NCI-H2196 treated with DMSO at 0.1 percent for 48 hours (cell line): ENCODE measurements around the gene SLC12A4.
"Not testable (repeated sequence)": the region's sequence is repeated elsewhere in the genome, so short reads cannot be mapped to it uniquely, and the experiment has no call there.

Source experiments
- DNase-seq: peaks from one replicate; lab custom pipeline; 2025; ENCODE audit not compliant: unreplicated experiment; lab: John Stamatoyannopoulos, UW

Gene SLC12A4

DNA sequence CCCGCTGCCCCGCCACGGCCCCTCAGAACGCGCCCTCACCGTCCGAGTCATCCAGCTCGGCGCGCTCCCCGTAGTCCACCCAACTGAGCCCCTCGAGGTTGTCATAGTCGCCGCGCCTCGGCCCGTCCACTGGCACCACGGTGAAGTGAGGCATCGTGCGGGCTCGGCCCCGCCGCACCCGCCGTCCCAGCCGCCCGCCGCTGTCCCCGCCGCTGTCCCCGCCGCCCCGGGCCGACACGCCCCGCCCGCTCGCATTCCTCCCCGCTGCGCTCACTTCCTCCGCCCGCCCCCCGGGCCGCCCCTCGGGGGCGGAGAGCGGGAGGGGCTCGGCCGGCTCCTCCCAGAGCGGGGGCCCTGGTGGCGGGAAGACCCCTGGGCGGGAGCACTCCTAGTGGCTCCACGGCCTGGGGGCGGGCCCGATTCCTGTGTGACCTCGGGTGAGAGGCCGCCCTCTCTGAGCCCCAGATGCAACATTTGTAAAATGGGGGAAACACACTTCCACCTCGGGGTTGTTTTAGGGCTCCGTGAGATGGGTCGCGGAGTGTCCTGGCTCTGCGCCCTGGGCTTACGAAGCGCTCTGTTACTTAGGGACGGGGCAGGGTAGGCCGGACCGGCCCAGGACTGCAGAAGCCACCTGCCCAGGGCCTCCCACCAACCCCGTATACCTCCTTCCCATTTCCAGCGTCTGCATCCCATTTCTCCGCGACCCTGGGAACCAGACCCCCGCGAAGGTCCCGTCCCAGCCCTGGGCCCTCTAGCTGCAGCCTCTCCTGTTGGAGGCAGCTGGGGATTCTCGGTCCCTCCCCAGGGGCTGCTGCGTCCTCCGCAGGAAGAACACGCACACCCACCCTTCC is at the start of gene SLC12A4:
Gene SLC12A4 (minus strand): TSS at position 238 of the 854 bp plus-strand sequence. CDS start 84 bp downstream, at position 154.
- DNase-seq, result peak; percentile 12

DNA sequence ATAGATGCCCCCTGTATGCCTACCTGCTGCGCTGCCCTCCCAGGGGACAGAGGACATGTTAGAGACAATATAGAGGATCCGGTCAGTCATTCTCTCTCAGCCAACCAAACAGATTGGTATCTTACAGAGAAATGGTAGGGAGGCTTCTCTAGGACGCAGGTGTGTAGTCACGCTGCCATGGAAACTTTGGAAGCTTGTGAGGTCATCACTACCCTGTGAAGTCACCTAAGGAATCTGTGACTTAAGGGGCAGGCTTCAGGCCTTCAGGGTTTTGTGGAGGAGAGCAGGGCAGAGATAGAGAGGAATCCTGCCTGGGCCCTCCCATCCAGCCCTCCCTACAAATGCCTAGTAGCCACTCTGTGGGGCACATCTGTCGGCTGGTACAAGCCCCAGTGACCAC is 47.2 kb upstream of the SLC12A4 start, which contains the start of gene DPEP2NB:
Gene DPEP2NB (minus strand): TSS at position 231 of the 400 bp plus-strand sequence. CDS start 141 bp downstream, at position 90.
- no peak for DNase-seq

DNA sequence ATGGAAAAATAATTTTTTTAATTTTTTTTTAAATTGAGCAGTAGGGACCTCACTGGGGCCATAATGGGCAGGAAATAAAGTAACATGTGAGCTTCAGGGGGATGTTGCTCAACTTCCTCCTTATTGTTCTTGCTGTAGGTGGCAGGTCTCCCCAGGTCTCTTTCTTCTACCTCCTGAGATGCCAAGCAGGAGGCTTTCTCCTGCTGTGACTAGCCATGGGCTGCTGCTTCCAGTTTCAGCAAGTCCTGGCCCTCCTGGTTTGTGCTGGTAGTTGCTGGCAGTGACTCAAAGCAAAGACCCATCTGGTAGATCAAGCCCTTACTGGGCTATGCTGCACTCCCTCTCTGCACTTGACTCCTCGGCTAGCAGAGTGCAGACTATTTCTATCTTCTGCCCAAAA is 45.0 kb upstream of the SLC12A4 start:
- no peak for DNase-seq

DNA sequence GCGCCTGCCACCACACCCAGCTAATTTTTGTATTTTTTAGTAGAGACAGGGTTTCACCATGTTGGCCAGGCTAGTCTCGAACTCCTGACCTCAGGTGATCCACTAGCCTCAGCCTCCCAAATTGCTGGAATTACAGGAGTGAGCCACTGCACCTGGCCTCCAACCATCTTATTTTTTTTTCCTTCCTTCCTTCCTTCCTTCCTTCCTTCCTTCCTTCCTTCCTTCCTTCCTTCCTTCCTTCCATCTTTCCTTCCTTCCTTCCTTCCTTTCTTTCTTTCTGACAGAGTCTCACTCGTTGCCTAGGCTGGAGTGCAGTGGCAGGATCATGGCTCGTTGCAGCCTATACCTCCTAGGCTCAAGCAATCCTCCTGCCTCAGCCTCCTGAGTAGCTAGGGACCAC is 41.4 kb upstream of the SLC12A4 start:
- not testable (repeated sequence) for DNase-seq

DNA sequence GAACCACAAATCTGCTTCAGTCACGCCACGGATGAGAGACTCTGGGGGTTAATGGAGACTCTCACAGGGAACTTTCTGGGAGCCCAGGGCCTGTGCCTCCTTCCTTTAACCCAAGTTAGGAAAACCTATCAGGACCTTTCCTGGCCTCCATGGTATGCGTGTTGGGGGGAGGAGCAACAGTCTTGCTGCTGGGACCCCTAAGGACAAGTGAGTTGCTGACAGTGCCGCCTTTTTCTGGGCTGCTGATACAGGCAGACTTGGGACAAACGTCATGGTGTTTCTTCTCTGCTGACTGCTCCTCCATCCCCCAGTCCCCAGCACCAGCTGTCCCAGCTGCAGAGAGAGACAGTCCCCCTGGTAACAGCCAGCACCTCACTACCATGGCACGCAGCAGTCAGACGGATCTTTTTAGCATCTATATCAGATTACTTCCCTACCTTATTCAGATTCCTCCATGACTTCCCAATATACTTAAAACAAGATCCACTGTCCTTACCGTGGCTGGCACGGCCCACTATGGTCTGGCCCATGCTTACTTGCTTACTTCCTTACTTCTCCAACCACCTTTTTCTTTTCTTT is 40.8 kb upstream of the SLC12A4 start:
- DNase-seq, result no peak

DNA sequence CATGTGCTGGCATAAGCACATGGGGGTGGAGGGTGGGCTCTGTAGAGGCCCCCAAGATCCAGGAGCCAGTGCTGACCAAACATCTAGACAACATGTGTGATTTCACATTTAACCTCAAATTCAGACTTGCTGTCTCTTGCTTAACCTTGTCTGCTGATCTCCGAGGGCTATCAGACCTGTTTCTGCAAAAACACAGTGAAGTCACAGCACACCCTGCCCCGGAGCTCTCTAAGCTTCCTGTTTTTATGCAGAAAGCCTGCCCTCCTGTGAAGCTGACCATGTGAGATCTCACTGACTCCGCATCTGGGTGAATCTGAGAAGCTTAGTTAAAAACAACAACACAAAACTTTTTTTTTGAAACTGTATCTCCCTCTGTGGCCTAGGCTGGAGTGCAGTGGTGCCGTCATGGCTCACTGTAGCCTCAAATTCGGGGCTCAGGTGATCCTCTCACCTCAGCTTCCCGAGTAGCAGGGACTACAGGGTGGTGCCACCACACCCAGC is 37.4 kb upstream of the SLC12A4 start:
- no peak for DNase-seq

DNA sequence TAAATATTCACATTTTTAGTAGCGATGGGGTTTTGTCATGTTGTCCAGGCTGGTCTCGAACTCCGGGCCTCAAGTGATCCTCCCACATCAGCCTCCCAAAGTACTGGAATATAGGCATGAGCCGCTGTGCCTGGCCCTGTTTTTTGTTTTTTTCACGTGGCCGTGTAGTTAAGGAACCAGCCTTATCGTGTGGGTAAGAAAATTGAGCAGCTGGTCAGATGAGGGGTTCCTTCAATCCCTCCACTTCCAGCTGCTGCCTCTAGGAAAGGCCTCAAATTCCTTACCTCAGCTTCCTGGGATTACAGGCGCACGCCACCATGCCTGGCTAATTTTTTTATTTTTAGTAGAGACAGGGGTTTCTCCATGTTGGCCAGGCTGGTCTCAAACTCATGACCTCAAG is 36.8 kb upstream of the SLC12A4 start:
- no peak for DNase-seq

DNA sequence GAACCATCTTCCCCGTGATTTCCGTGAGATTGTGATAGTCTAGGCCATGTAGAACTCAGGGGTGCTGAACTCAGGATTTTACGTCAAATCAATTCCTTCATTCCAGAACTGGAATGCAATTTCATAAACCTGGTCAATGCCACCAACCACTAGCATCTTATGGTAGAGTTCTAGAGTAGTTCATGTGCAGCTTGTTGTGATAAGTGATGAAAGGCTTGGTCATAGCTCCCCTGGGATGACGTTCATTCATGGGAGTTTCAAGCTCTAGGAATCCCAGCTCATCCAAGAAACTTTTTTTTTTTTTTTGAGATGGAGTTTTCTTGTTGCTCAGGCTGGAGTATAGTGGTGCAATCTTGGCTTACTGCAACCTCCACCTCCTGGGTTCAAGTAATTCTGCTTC is 34.6 kb upstream of the SLC12A4 start:
- no peak for DNase-seq

DNA sequence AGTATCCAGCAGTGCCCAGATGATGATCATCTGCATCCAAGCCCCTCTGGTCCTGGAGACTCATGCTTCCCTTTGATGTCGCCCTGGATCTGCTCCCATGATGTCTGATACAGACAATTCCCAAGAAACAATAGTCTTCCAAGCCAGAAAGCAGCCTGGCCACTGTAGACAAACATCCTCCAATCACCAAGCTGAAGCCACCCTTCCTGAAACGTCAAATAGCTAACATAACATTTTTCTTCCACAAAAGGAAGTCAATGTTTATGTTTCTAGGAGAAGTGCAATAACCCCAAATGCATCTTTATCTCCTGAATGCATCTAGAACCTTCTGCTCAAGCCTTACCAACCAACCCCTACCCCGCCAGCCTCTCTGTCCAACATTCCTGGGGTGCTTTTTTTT is 32.0 kb upstream of the SLC12A4 start:
- no peak for DNase-seq

DNA sequence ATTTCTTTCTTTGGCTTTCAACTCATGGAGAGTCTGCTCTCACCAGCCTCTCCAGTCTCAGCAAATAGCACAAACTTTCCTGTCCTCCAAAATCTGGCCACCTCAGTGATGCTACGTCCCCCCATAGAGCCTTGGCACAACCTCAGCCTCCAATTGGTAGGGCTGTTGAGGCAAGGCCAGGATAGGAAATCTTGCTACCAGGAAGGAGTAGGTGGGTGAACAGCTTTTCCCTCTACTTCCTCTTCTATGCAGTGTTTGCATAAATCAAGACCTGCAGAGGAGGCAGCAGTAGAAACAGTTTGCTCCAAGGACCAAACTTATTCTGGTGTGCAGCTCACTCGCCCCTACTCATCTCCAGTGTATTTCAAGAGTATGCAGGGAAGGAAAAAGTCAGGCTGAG is 31.5 kb upstream of the SLC12A4 start:
- no peak for DNase-seq

DNA sequence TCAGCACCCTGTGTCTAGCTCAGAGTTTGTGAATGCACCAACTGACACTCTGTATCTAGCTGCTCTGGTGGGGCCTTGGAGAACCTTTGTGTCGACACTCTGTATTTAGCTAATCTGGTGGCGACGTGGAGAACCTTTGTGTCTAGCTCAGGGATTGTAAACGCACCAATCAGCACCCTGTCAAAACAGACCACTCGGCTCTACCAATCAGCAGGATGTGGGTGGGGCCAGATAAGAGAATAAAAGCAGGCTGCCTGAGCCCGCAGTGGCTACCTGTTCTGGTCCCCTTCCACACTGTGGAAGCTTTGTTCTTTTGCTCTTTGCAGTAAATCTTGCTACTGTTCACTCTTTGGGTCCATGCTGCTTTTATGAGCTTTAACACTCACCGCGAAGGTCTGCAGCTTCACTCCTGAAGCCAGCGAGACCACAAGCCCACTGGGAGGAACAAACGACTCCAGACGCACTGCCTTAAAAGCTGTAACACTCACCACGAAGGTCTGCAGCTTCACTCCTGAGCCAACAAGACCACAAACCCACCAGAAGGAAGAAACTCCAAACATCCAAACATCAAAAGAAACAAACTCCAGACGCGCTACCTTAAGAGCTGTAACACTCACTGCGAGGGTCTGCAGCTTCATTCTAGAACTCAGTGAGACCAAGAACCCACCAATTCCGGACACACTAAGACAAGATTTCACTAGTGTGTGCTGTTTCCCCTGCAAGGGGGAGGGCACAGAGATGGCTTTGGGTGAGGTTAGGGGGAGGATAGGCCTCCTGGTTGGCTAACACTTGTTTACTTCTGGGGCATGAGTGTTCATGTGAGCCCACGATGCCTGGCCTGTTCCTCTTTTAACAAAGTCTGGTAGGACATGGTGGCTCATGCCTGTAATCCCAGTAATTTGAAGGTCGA is 30.6 kb upstream of the SLC12A4 start, which contains the start of gene DPEP2:
Gene DPEP2 (minus strand): TSS at position 706 of the 910 bp plus-strand sequence. CDS start 6,272 bp downstream, outside the sequence.
- DNase-seq, result not testable (repeated sequence)

DNA sequence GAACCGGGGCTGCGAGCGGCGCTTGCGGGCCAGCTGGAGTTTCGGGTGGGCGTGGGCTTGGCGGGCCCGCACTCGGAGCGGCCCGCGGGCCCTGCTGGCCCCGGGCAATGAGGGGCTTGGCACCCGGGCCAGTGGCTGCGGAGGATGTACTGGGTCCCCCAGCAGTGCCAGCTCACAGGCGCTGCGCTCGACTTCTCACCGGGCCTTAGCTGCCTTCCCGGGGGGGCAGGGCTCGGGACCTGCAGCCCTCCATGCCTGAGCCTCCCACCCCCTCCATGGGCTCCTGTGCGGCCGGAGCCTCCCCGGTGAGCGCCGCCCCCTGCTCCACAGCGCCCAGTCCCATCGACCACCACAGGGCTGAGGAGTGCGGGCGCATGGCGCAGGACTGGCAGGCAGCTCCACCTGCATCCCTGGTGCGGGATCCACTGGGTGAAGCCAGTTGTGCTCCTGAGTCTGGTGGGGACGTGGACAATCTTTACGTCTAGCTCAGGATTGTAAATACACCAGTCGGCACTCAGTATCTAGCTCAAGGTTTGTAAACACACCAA is 29.9 kb upstream of the SLC12A4 start:
- not testable (repeated sequence) for DNase-seq

DNA sequence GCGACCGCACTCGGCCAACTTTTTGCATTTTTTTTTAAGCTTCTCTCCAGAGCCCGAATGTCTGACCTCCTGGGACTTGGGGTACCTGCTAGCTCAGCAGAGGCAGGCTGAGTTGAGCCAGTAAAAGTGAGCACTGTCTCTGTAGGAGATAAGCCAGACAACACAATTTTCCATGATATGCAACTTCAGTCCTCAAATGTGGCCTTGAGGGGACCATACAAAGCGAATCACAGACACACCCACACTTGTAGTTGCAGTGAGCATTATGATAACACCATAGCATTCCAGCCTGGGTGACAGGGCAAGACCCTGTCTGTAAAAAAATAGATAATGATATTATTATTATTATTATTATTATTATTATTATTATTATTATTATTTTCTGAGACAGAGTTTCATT is 28.2 kb upstream of the SLC12A4 start:
- no peak for DNase-seq

DNA sequence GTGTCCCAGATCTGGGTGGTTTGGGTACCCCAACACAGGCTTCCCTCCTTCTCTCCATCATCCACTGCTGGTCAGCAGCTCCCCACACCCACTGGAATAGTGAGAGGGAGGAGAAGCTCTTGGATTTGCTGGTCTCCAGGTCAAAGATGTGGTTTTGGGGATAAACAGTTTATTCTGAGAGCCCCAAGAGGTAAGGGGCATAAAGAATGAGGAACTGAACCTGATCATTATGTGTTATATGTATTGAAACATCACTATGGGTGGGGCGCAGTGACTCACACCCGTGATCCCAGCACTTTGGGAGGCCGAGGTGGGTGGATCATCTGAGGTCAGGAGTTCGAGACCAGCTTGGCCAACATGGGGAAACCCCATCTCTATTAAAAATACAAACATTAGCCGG is 27.0 kb upstream of the SLC12A4 start:
- DNase-seq, result no peak

DNA sequence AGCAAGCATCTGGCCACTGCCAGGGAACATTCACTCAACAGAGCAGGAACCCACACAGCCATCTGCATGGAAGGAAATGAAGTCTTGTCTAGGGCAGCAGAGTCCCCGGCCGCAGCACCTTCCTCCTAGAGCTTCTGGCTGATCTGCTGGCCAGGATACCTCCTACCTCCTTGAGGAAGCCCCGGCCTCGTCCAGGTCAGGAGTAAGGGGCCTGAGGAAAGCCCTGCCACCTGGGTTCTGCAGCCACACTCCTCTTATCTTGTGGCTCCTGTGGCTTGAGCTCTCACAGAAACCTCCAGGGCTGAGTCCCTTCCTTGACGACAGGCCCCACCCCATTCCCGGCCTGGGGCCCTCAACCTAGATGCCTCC is 25.6 kb upstream of the SLC12A4 start:
- not testable (repeated sequence) for DNase-seq

DNA sequence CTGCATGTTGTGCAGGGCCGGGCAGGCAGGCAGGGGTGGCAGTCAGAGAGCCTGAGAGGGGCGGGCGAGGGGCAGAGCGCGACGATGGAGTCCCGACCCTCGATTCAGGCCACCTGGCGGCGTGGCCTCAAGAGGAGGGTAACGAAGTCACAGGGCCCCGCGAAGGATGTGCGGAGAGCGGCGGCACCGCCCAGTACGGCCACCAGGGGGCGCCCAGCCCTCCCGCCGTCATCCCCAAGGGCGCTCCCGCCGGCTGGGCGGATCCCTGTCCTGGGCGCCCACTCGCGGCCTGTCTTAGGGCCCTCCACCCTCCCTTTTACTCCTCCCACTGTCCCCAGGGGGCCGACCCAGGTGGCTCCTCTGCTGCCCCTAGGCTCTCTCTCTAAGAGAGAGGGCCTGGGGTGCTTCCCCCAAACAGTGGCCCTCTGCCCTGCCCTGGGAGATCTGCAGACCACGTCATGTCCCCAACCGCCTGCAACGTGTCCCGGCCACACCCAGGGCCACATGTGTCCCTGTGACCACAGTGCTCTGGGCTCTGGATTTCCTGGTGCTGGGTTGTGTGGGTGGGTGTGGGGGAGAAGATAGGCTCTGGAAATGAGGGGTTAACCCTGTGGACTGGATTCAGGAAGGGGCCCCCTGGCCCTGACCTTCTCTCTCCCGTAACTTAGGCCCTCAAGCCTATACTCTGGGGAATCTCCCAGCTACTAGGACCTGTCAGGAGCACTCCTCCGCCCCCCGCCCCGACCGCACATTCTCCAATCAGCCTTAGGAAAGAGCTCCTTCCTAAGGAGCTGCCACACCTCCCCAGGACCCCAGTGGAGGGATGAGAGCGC is 25.0 kb upstream of the SLC12A4 start:
- peak; percentile 3 for DNase-seq

DNA sequence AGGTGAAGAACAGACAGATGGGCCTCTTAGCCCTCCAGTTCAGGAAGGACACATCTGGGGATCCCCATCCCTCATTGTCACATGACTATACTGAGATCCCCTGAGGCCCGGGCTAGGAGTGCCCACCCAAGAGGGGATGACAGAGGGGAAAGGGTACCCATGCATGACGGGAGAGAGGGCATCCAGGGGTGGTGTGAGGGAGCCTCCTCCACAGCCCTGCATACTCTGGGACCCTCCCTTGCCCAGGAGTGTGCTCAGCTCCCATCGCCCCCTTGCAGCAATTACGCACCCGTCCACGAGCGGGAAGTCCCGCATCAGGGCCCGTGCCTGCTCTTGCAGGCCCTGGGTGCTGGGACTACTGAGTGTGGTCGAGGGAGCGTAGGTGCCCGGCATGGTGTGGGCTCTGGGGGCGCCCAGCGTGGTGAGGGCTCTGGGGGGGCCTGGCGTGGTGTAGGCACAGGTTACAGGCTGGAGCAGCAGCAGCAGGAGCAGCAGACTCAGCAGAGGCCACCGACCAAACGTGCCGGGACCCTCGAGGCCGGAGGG is 24.3 kb upstream of the SLC12A4 start:
- DNase-seq, result no peak

DNA sequence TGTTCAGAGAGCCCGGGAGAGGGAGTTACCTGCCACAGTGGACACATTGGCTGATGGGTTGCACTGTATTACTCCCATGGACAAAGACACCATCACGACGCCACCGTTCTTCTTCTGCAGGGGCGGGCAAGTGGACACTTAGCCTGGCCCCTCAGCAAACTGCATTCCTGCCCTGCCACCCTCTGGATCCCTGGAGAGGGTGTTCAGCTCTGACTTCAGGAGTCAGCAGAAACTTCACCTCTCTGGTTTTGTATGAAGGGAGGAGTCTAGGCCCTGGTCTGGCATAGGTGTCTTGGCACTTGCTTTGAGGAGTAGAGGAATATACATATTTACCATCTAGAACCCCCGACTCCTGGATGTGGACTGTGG is 21.6 kb upstream of the SLC12A4 start:
- DNase-seq, result no peak

DNA sequence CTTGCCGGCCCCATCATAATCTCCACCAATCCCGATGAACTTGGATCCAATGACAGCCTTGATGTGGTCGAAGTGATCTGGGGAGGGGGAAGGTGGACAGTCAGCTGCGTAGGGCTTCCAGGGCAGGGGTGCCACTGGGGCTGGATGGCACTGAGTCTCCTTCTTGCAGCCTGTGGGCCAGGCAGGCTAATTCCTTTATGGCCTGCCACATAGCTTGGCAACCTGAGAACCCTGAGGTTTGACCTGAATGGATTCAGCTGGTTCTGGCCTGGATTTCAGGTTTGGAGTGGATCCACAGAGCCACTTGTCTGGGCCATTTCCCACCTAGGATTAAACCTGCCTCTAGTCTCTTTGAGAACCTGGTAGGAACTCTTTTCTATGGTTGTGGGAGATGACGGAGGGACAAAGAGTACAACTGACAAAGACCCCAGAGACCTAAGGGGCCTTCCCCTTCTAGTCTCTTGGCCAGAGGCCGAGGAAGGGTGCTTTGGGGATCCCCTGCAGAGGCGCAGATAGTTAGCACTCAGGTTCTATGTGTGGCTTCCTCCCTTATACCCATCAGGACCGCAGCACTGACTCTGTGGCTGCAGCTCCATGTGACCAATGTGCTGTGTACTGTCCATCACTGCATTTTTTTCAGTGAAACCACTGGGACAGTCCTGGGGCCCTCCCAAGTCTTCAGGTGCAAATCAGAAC is 21.0 kb upstream of the SLC12A4 start:
- DNase-seq, result no peak
